Neuronal stem cell (in vitro differentiated cells): ENCODE results near the gene HIGD1C.

Experiments
- DNase-seq: peaks from one replicate; pipeline ENCODE4 v3.0.0-alpha.2; 2013; ENCODE audit warnings: low spot score
- H2AFZ ChIP-seq: one replicate; pipeline ENCODE4 v1.6.1; 2013; ENCODE audit warnings: mild to moderate bottlenecking, low read length, inconsistent platforms
- H2AK5ac ChIP-seq: 2 replicates; pipeline ENCODE4 v1.6.1; 2013; ENCODE audit warnings: low read depth, mild to moderate bottlenecking, inconsistent platforms, low read length, moderate library complexity, mixed read lengths
- H2BK120ac ChIP-seq: 2 replicates; pipeline ENCODE4 v1.6.1; 2013; ENCODE audit warnings: low read depth, mild to moderate bottlenecking, inconsistent platforms, low read length, moderate library complexity, mixed read lengths
- H2BK12ac ChIP-seq: one replicate; pipeline ENCODE4 v1.6.1; 2013; ENCODE audit warnings: low read length, inconsistent platforms
- H2BK15ac ChIP-seq: 2 replicates; pipeline ENCODE4 v1.6.1; 2013; ENCODE audit warnings: mild to moderate bottlenecking, low read length, inconsistent platforms, mixed read lengths
- H2BK5ac ChIP-seq: one replicate; pipeline ENCODE4 v1.6.1; 2013; ENCODE audit warnings: inconsistent platforms, mild to moderate bottlenecking, low read length, moderate library complexity
- H3K14ac ChIP-seq: one replicate; pipeline ENCODE4 v1.6.1; 2013; ENCODE audit warnings: low read length, inconsistent platforms
- H3K18ac ChIP-seq: 2 replicates; pipeline ENCODE4 v1.6.1; 2013; ENCODE audit warnings: low read length, inconsistent platforms
- H3K23ac ChIP-seq: 2 replicates; pipeline ENCODE4 v1.6.1; 2013; ENCODE audit warnings: low read depth, mild to moderate bottlenecking, mixed read lengths, low read length, inconsistent platforms; ENCODE audit not compliant: poor library complexity
- H3K27ac ChIP-seq: replicated peaks from 3 replicates; pipeline ENCODE4 v1.5.1; 2013; ENCODE audit warnings: low read length, inconsistent platforms
- H3K27me3 ChIP-seq, 3 experiments: 2 replicates each; pipeline ENCODE4 v1.6.1; 2013; ENCODE audit warnings: low read length in 3 of 3, mild to moderate bottlenecking in 2 of 3, inconsistent platforms in 1 of 3, low read depth in 1 of 3, mixed read lengths in 1 of 3, moderate library complexity in 1 of 3; ENCODE audit not compliant: control insufficient read depth in 3 of 3, insufficient read depth in 3 of 3
- H3K36me3 ChIP-seq, 2 donors: replicated peaks in 1 of 2; 2 replicates each; pipeline ENCODE4 v1.6.1; 2013; ENCODE audit warnings: low read length in 2 of 2; ENCODE audit not compliant: control insufficient read depth in 2 of 2, insufficient read depth in 2 of 2
- H3K4ac ChIP-seq: 2 replicates; pipeline ENCODE4 v1.6.1; 2013; ENCODE audit warnings: inconsistent platforms, mild to moderate bottlenecking, low read length, moderate library complexity
- H3K4me1 ChIP-seq, 2 donors: 1 replicate in 1 of 2; 2 replicates in 1 of 2; pipeline ENCODE4 v1.6.1; 2013; ENCODE audit warnings: low read length in 2 of 2, low read depth in 1 of 2; ENCODE audit not compliant: control insufficient read depth in 2 of 2, insufficient read depth in 1 of 2
- H3K4me2 ChIP-seq: one replicate; pipeline ENCODE4 v1.6.1; 2013; ENCODE audit warnings: mild to moderate bottlenecking, low read length, inconsistent platforms; ENCODE audit not compliant: insufficient read depth, poor library complexity, severe bottlenecking
- H3K4me3 ChIP-seq, 2 donors: 2 replicates each; pipeline ENCODE4 v1.5.1; 2013; ENCODE audit warnings: low read length in 2 of 2, mild to moderate bottlenecking in 2 of 2, inconsistent platforms in 1 of 2, moderate library complexity in 1 of 2
- H3K79me1 ChIP-seq: one replicate; pipeline ENCODE4 v1.6.1; 2013; ENCODE audit warnings: low read depth, mild to moderate bottlenecking, inconsistent platforms, low read length, moderate library complexity
- H3K9ac ChIP-seq: one replicate; pipeline ENCODE4 v1.6.1; 2013; ENCODE audit warnings: mild to moderate bottlenecking, low read depth, low read length, inconsistent platforms; ENCODE audit not compliant: poor library complexity
- H3K9me3 ChIP-seq, 2 donors: replicated peaks in 1 of 2; 2 replicates each; pipeline versions ENCODE3 to v1.6.1; 2013; ENCODE audit warnings: low read length in 2 of 2, mild to moderate bottlenecking in 2 of 2, inconsistent platforms in 1 of 2, low read depth in 1 of 2, mixed read lengths in 1 of 2, moderate library complexity in 1 of 2; ENCODE audit not compliant: control insufficient read depth in 2 of 2, insufficient read depth in 1 of 2
- H4K8ac ChIP-seq: one replicate; pipeline ENCODE4 v1.6.1; 2013; ENCODE audit warnings: low read depth, mild to moderate bottlenecking, inconsistent platforms, low read length, moderate library complexity
- H4K91ac ChIP-seq: one replicate; pipeline ENCODE4 v1.6.1; 2013; ENCODE audit warnings: low read length, low read depth, mild to moderate bottlenecking, inconsistent platforms; ENCODE audit not compliant: poor library complexity
- WGBS, 2 donors: extraction: QIAGEN DNeasy Blood & Tissue Kit; methylation state at CpG; one replicate each; pipeline ENCODE4 v1.1.7; 2013; ENCODE audit warnings: missing lambda C conversion rate in 2 of 2, mixed read lengths in 1 of 2; ENCODE audit not compliant: insufficient read length in 2 of 2, insufficient replicate concordance in 1 of 2; ENCODE audit errors: extremely low coverage in 2 of 2; 5-methylcytosine and 5-hydroxymethylcytosine counted together

HIGD1C gene

DNA sequence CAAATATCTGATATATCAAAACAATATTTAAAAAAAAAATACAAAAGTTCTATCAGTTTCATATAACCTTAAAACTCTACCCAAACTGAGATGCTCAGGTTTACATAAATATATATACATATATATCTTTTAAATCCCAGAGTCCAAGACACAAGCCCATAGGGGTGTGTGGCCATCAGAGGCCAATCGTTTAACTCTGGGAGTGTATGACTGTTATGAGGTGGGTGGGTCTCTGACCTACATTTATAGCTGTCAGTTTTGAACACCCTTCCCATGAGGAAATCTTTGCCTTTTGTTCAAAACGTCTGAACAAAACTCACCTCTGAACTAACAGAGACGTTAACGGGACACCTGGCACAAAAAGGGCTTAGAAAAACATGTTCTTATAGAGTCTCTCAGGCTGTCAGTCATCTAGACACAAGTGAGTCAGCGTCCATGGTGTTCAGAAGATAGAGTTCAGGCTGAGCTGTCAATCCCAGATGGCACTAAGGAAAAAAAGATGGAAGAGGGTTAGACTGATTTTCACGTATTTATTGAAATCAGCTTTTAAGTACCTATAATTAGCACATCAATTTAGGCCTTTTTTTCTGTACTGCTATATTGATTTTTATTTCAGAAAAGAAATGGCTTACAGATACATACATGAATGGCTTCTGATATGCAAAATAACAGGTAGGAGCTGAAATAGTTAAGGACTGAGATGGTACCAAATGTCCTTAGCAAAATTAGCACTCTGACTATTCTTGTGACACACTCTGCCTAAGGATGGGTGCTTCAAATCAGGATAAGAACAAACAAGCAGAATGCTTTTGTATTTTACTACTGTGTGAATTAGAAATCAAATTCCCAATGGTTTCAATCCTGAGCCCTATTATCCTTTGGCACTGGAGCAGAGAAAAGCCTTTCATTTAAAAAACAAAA lies 29.2 kb downstream of the HIGD1C start:
- Histone ChIP-seq H3K4me1 (peaks cover 0 to 5% of the 10 kb centered on the region in 2 donors), H3K79me1 (no peaks in the 10 kb centered on the region), H2BK12ac (no peak overlapping the region), H3K9me3 (no peaks in the 10 kb centered on the region), H3K4ac (no peak overlapping the region), H3K14ac (no peak overlapping the region), H3K4me2 (no peak overlapping the region), H3K36me3 (peaks cover 0 to 18% of the 10 kb centered on the region in 2 donors), H3K9ac (no peak overlapping the region), H3K27ac (no peak overlapping the region), H3K18ac (no peak overlapping the region), H3K23ac (no peak overlapping the region), H2AK5ac (no peak overlapping the region), H2BK15ac (no peak overlapping the region), H3K4me3 (no peak overlapping the region), H2BK120ac (no peak overlapping the region), H3K27me3 (no peaks in the 10 kb centered on the region), H2AFZ (no peak overlapping the region), H4K91ac (no peak overlapping the region), H2BK5ac (no peak overlapping the region), H4K8ac (no peak overlapping the region)
- no CpG with 5 or more reads among the region's 6 CpGs for WGBS, 2 donors
- peak; percentile 11 for DNase-seq

DNA sequence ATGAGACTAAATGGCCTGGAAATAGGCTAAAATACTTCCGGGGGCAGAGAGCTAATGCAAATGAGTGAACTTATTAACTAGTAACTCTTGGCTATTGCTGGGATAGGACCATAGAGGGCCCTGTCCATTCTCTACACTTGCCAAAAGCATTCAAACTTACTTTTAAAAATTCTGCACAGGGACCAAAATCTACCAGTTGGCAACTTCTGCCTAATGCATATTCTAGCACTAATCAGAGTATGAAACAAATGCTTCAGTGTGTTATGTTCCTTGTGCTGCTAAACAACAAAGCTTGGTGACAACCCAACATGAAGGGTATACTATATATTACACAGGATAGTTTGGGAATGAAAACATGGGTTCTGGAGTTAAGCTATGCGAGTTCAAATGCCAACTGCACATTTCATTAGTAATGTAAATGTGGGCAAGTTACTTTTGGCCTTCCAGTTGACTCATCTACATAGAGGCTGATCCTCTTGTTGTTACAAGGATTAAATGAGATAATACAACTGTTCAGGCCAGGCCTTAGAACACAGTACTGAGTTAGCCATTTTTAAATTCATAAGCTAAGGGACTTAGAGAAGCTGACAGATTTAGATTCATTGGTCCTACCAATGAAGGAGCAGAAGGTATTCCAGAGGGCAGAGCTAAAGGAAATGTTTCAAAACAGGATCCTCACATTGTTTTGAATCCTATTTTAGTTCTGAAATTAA lies 32.4 kb downstream of the HIGD1C start:
- H3K4me1 ChIP-seq, result peaks cover 0 to 5% of the 10 kb centered on the region in 2 donors
- no peak overlapping the region for H4K8ac ChIP-seq
- no peak overlapping the region for H3K27ac ChIP-seq
- DNase-seq, result no peak
- no peak overlapping the region for H3K4ac ChIP-seq
- no peak overlapping the region for H2AFZ ChIP-seq
- H3K79me1 ChIP-seq, result no peaks in the 10 kb centered on the region
- H2AK5ac ChIP-seq, result no peak overlapping the region
- no peak overlapping the region for H2BK5ac ChIP-seq
- no peak overlapping the region for H2BK120ac ChIP-seq
- H3K18ac ChIP-seq, result no peak overlapping the region
- no peaks in the 10 kb centered on the region for H3K27me3 ChIP-seq
- no peak overlapping the region for H3K9ac ChIP-seq
- WGBS, 2 donors, result no CpG with 5 or more reads among the region's 2 CpGs
- no peaks in the 10 kb centered on the region for H3K9me3 ChIP-seq
- no peak overlapping the region for H3K23ac ChIP-seq
- H4K91ac ChIP-seq, result no peak overlapping the region
- H2BK12ac ChIP-seq, result no peak overlapping the region
- H3K4me3 ChIP-seq, result no peak overlapping the region
- no peak overlapping the region for H3K14ac ChIP-seq
- no peak overlapping the region for H2BK15ac ChIP-seq
- H3K36me3 ChIP-seq, result peaks cover 3 to 49% of the 10 kb centered on the region in 2 donors
- no peak overlapping the region for H3K4me2 ChIP-seq

DNA sequence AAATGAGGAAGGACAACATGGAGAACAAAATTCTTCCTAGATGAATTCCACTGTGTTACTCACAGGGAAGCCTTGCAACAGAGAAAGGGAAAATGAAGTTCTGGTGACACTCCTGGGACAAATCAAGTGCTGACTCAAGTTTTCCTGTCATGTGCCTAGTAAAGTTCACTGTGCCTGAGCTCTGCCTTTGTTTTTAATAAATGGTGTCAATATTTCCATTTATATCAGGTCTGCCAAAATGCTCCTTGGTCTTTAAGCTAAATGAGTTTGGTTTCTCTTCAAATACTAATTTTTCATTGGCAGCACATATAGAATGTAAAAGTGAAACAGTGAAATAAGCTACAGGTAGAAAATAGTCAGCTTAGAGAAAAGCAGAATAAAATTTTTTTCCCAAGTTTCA lies 33.0 kb downstream of the HIGD1C start:
- Histone ChIP-seq H3K79me1 (no peaks in the 10 kb centered on the region), H3K4me3 (no peak overlapping the region), H2BK5ac (no peak overlapping the region), H3K4me2 (no peak overlapping the region), H3K36me3 (peaks cover 3 to 53% of the 10 kb centered on the region in 2 donors), H4K91ac (no peak overlapping the region), H3K9me3 (no peaks in the 10 kb centered on the region), H3K4ac (no peak overlapping the region), H3K27ac (no peak overlapping the region), H2AK5ac (no peak overlapping the region), H4K8ac (no peak overlapping the region), H2AFZ (no peak overlapping the region), H3K4me1 (peaks cover 0 to 5% of the 10 kb centered on the region in 2 donors), H3K9ac (no peak overlapping the region), H3K23ac (no peak overlapping the region), H2BK12ac (no peak overlapping the region), H2BK15ac (no peak overlapping the region), H3K27me3 (no peaks in the 10 kb centered on the region), H2BK120ac (no peak overlapping the region), H3K14ac (no peak overlapping the region), H3K18ac (no peak overlapping the region)
- no peak for DNase-seq

DNA sequence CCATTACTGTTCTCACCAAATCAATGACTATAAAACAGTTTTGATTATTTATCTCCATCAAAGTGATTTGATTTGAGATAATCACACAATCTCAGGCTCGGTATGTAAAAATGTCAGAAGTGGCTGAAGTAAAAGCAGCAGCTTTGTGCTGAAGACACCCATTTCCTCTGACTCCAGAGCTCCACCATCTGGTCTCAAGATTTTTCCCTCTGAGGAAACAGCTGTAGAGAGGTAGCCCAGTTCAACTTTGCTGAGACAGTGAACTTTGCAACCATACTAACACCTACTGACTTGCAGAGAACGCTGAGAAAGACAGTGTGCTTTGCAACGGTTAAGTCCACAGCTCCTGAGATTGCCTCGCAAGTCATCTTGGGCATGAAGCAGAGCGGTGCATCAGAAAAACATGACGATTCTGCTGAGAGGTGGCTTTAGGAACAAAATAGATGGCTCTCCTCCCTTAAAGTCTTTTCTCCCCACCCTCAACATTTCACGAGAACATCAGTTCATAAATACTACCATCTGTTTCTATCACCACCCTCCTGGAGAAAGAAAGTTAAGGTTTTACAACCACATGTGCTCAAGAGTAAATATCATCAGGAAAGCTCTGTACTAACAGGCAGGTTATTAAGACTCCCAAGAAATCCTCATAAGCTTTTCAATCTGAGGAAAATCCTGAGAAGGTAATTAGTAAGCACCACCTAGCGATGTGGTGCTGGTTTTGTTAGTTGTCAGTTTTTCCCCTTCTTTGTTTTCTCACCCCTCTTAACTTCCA lies 34.8 kb downstream of the HIGD1C start:
- H2BK5ac ChIP-seq, result no peak overlapping the region
- no peak overlapping the region for H3K18ac ChIP-seq
- no peak overlapping the region for H4K91ac ChIP-seq
- no peaks in the 10 kb centered on the region for H3K9me3 ChIP-seq
- H3K4me3 ChIP-seq, result no peak overlapping the region
- H3K27me3 ChIP-seq, result no peaks in the 10 kb centered on the region
- H3K4me2 ChIP-seq, result no peak overlapping the region
- no peak overlapping the region for H2BK15ac ChIP-seq
- no peak overlapping the region for H3K27ac ChIP-seq
- no peaks in the 10 kb centered on the region for H3K79me1 ChIP-seq
- H3K14ac ChIP-seq, result no peak overlapping the region
- H3K36me3 ChIP-seq, result peaks cover 14 to 63% of the 10 kb centered on the region in 2 donors
- H2BK120ac ChIP-seq, result no peak overlapping the region
- H3K4me1 ChIP-seq, result no peaks in the 10 kb centered on the region
- H4K8ac ChIP-seq, result no peak overlapping the region
- peak; percentile 9 for DNase-seq
- no peak overlapping the region for H3K23ac ChIP-seq
- no peak overlapping the region for H3K9ac ChIP-seq
- no peak overlapping the region for H2AK5ac ChIP-seq
- no peak overlapping the region for H2BK12ac ChIP-seq
- no peak overlapping the region for H3K4ac ChIP-seq
- WGBS, 2 donors, result no CpG with 5 or more reads among the region's 8 CpGs
- no peak overlapping the region for H2AFZ ChIP-seq
